CD4-positive, alpha-beta memory T cell (primary cell): ENCODE measurements around the gene ABHD15. TPM values are rescaled to one million over a fixed set of nuclear protein-coding genes. Genes with fewer than 3 reads are reported as not detected.

Source experiments
- CTCF ChIA-PET: fragments of 350-600 bp; sonication (Branson Sonifier 250); formaldehyde crosslinking; loops from one replicate; lab custom pipeline; 2021; ENCODE audit warnings: inconsistent platforms; ENCODE audit not compliant: partially characterized antibody; lab: Charles Lee
- POLR2A ChIA-PET: fragments of 350-600 bp; sonication (Branson Sonifier 250); formaldehyde crosslinking; loops from one replicate; lab custom pipeline; 2021; ENCODE audit not compliant: partially characterized antibody; lab: Charles Lee
- DNase-seq, 5 donors: peaks; one replicate each; pipeline versions ENCODE4 v3.0.0 to v3.0.0-alpha.2; 2020 to 2022; ENCODE audit warnings: mixed read lengths in 1 of 5
- H3K27ac ChIP-seq: one replicate; pipeline ENCODE4 v1.7.0; 2013; ENCODE audit warnings: low read depth, low read length
- H3K27me3 ChIP-seq: 2 replicates; pipeline ENCODE4 v1.7.0; 2013; ENCODE audit warnings: mild to moderate bottlenecking, low read length, moderate library complexity; ENCODE audit not compliant: insufficient read depth
- H3K36me3 ChIP-seq: 2 replicates; pipeline ENCODE4 v1.7.0; 2013; ENCODE audit warnings: mild to moderate bottlenecking, low read length, moderate library complexity; ENCODE audit not compliant: insufficient read depth
- H3K4me1 ChIP-seq: 2 replicates; pipeline ENCODE4 v1.7.0; 2013; ENCODE audit warnings: mild to moderate bottlenecking, low read length, moderate library complexity; ENCODE audit not compliant: insufficient read depth
- H3K4me3 ChIP-seq, 2 donors: one replicate each; pipeline ENCODE4 v1.7.0; 2013; ENCODE audit warnings: low read length in 2 of 2, mild to moderate bottlenecking in 1 of 2
- H3K9me3 ChIP-seq, 2 donors: one replicate each; pipeline ENCODE4 v1.7.0; 2013; ENCODE audit warnings: low read length in 2 of 2, control low read depth in 1 of 2; ENCODE audit not compliant: control insufficient read depth in 1 of 2
- H3K27ac Mint-ChIP-seq, 7 donors: one replicate each; pipeline ENCODE4 v1.8.0; 2020 to 2021; ENCODE audit warnings: mixed read lengths in 7 of 7, mild to moderate bottlenecking in 6 of 7, inconsistent platforms in 3 of 7, moderate library complexity in 3 of 7
- H3K27me3 Mint-ChIP-seq, 2 donors: one replicate each; pipeline ENCODE4 v1.8.0; 2020 to 2021; ENCODE audit warnings: mixed read lengths in 2 of 2
- H3K36me3 Mint-ChIP-seq, 2 donors: one replicate each; pipeline ENCODE4 v1.8.0; 2020 to 2021; ENCODE audit warnings: mixed read lengths in 2 of 2, inconsistent platforms in 1 of 2, mild to moderate bottlenecking in 1 of 2
- H3K4me1 Mint-ChIP-seq, 4 donors: one replicate each; pipeline ENCODE4 v1.8.0; 2020 to 2021; ENCODE audit warnings: mixed read lengths in 4 of 4, mild to moderate bottlenecking in 1 of 4
- H3K4me3 Mint-ChIP-seq, 8 donors: one replicate each; pipeline ENCODE4 v1.8.0; 2020 to 2021; ENCODE audit warnings: mixed read lengths in 8 of 8, mild to moderate bottlenecking in 7 of 8, moderate library complexity in 6 of 8, inconsistent platforms in 3 of 8
- H3K9me3 Mint-ChIP-seq, 8 donors: one replicate each; pipeline ENCODE4 v1.8.0; 2020 to 2021; ENCODE audit warnings: mixed read lengths in 8 of 8, mild to moderate bottlenecking in 5 of 8, inconsistent platforms in 3 of 8, moderate library complexity in 1 of 8
- intact Hi-C: fragments of 100-400 bp; cut with micrococcal nuclease; formaldehyde crosslinking; loops from one replicate; pipeline ENCODE4 v1.15.1; 2023
- polyA plus RNA-seq, 2 donors: library from polyadenylated mRNA; unstranded; fragments of 300-500 nt; fragmentation: Illumina TruSeq; gene quantifications; one replicate each; pipeline ENCODE4 v1.2.3, GENCODE V29; 2021
- total RNA-seq, 2 experiments: library from RNA; stranded (reverse); gene quantifications; one replicate each; pipeline ENCODE4 v1.2.3, GENCODE V29; 2021

ABHD15 gene
- total and polyA plus RNA-seq, 4 experiments from 2014 or later: 8.2 to 18.8 (median 15.8) TPM

GRCh38 chr17:29573558-29573869, 6.7 kb upstream of the ABHD15 start:
- Mint-ChIP-seq H3K36me3 (peaks cover 0 to 34% of the 10 kb centered on the region in 2 donors), H3K4me3 (no peak overlapping the region), H3K27me3 (no peaks in the 10 kb centered on the region), H3K27ac (peak overlapping the region in 2 of 7 donors; percentile 41 to 61), H3K4me1 (peaks cover 10 to 22% (median 14%) of the 10 kb centered on the region in 4 donors), H3K9me3 (no peaks in the 10 kb centered on the region)
- no peak for DNase-seq
- Histone ChIP-seq H3K4me3 (no peak overlapping the region), H3K27me3 (no peaks in the 10 kb centered on the region), H3K4me1 (peaks cover 9% of the 10 kb centered on the region), H3K27ac (no peak overlapping the region), H3K9me3 (no peaks in the 10 kb centered on the region), H3K36me3 (peaks cover 32% of the 10 kb centered on the region)
- ChIA-PET CTCF (interaction anchor here (1.2 to 28.5 kb wide), 8 partner anchors 10 to 203 kb away, joined by 3 to 523 read pairs (median 8); partner anchors contain the start of gene CORO6), POLR2A (interaction anchor here (1.4 to 10.2 kb wide), 5 partner anchors 11 to 204 kb away, joined by 4 to 119 read pairs (median 13); partner anchors contain the start of gene GIT1)
- intact Hi-C loops: loop anchor here (10.0 kb wide), 1 partner anchor 199 kb away; no protein-coding TSS in a partner anchor

GRCh38 chr17:29572691-29573557, 6.1 kb upstream of the ABHD15 start:
- POLR2A ChIA-PET: interaction anchor here (0.5 to 10.2 kb wide), 8 partner anchors 10 to 219 kb away, joined by 3 to 119 read pairs (median 9); partner anchors contain the start of gene GIT1
- Histone ChIP-seq H3K4me1 (peaks cover 9% of the 10 kb centered on the region), H3K4me3 (no peak overlapping the region), H3K27ac (no peak overlapping the region), H3K36me3 (peaks cover 26% of the 10 kb centered on the region), H3K9me3 (no peaks in the 10 kb centered on the region), H3K27me3 (no peaks in the 10 kb centered on the region)
- H3K4me1 Mint-ChIP-seq: peaks cover 10 to 28% (median 16%) of the 10 kb centered on the region in 4 donors
- H3K36me3 Mint-ChIP-seq: peaks cover 0 to 34% of the 10 kb centered on the region in 2 donors
- CTCF ChIA-PET: interaction anchor here (1.2 to 28.5 kb wide), 8 partner anchors 9 to 203 kb away, joined by 3 to 523 read pairs (median 8); partner anchors contain the start of gene CORO6
- no peak overlapping the region for H3K4me3 Mint-ChIP-seq
- H3K27ac Mint-ChIP-seq: peak overlapping the region in 1 of 7 donors; percentile 41
- intact Hi-C loops: loop anchor here (10.0 kb wide), 1 partner anchor 198 kb away; no protein-coding TSS in a partner anchor
- no peaks in the 10 kb centered on the region for H3K27me3 Mint-ChIP-seq
- peak in 3 of 5 donors; percentile 48 to 61 (median 61) for DNase-seq
- H3K9me3 Mint-ChIP-seq: no peaks in the 10 kb centered on the region

GRCh38 chr17:29571883-29572681, 5.2 kb upstream of the ABHD15 start:
- H3K27me3 ChIP-seq: no peaks in the 10 kb centered on the region
- Mint-ChIP-seq H3K36me3 (peaks cover 0 to 31% of the 10 kb centered on the region in 2 donors), H3K9me3 (no peaks in the 10 kb centered on the region), H3K4me1 (peaks cover 10 to 31% (median 16%) of the 10 kb centered on the region in 4 donors), H3K4me3 (peak overlapping the region in 1 of 8 donors; percentile 21), H3K27ac (no peak overlapping the region), H3K27me3 (no peaks in the 10 kb centered on the region)
- no peaks in the 10 kb centered on the region for H3K9me3 ChIP-seq
- peaks cover 9% of the 10 kb centered on the region for H3K4me1 ChIP-seq
- H3K27ac ChIP-seq: no peak overlapping the region
- DNase-seq: no peak
- H3K4me3 ChIP-seq: no peak overlapping the region
- ChIA-PET CTCF (interaction anchor here (0.8 to 28.5 kb wide), 11 partner anchors 8 to 202 kb away, joined by 3 to 523 read pairs (median 10); partner anchors contain the start of genes ANKRD13B and CORO6), POLR2A (interaction anchor here (0.5 to 10.2 kb wide), 7 partner anchors 9 to 219 kb away, joined by 3 to 119 read pairs (median 10); partner anchors contain the start of gene GIT1)
- intact Hi-C loops: loop anchor here (10.0 kb wide), 1 partner anchor 197 kb away; no protein-coding TSS in a partner anchor
- H3K36me3 ChIP-seq: peaks cover 22% of the 10 kb centered on the region

GRCh38 chr17:29571486-29571882, 4.6 kb upstream of the ABHD15 start:
- Histone ChIP-seq H3K36me3 (peaks cover 21% of the 10 kb centered on the region), H3K4me3 (no peak overlapping the region), H3K27me3 (no peaks in the 10 kb centered on the region), H3K9me3 (no peaks in the 10 kb centered on the region), H3K27ac (no peak overlapping the region), H3K4me1 (peaks cover 9% of the 10 kb centered on the region)
- ChIA-PET POLR2A (interaction anchor here (1.1 to 10.2 kb wide), 4 partner anchors 8 to 202 kb away, joined by 8 to 119 read pairs (median 64); partner anchors contain the start of gene GIT1), CTCF (interaction anchor here (0.8 to 28.5 kb wide), 8 partner anchors 8 to 360 kb away, joined by 3 to 523 read pairs (median 16); partner anchors contain the start of genes ANKRD13B and CORO6)
- Mint-ChIP-seq H3K9me3 (no peaks in the 10 kb centered on the region), H3K27ac (peak overlapping the region in 1 of 7 donors; percentile 22), H3K4me1 (peaks cover 10 to 31% (median 16%) of the 10 kb centered on the region in 4 donors), H3K36me3 (peaks cover 0 to 30% of the 10 kb centered on the region in 2 donors), H3K4me3 (peak overlapping the region in 1 of 8 donors; percentile 52), H3K27me3 (no peaks in the 10 kb centered on the region)
- intact Hi-C loops: loop anchor here (10.0 kb wide), 1 partner anchor 197 kb away; no protein-coding TSS in a partner anchor
- no peak for DNase-seq

- H3K4me3 ChIP-seq: no peak overlapping the region
- Mint-ChIP-seq H3K9me3 (no peaks in the 10 kb centered on the region), H3K27ac (peak overlapping the region in 5 of 7 donors; percentile 10 to 77 (median 56)), H3K4me3 (peak overlapping the region in 7 of 8 donors; percentile 35 to 74 (median 60)), H3K27me3 (no peaks in the 10 kb centered on the region), H3K4me1 (peaks cover 16 to 38% (median 21%) of the 10 kb centered on the region in 4 donors), H3K36me3 (peaks cover 0 to 28% of the 10 kb centered on the region in 2 donors)
- POLR2A ChIA-PET: interaction anchor here (5.2 to 10.2 kb wide), 3 partner anchors 14 to 46 kb away, joined by 68 to 119 read pairs (median 115); partner anchors contain the start of genes ANKRD13B and GIT1
- H3K27ac ChIP-seq: no peak overlapping the region
- no peaks in the 10 kb centered on the region for H3K9me3 ChIP-seq
- H3K27me3 ChIP-seq: no peaks in the 10 kb centered on the region
- no peak for DNase-seq
- CTCF ChIA-PET: interaction anchor here (0.8 to 28.5 kb wide), 7 partner anchors 9 to 361 kb away, joined by 3 to 523 read pairs (median 8); partner anchors contain the start of genes ANKRD13B and CORO6
- peaks cover 14% of the 10 kb centered on the region for H3K4me1 ChIP-seq
- intact Hi-C loops: loop anchor here (10.0 kb wide), 1 partner anchor 196 kb away; no protein-coding TSS in a partner anchor
- H3K36me3 ChIP-seq: peaks cover 12% of the 10 kb centered on the region
Observed at GRCh38 chr17:29570521-29570920, 3.7 kb upstream of the ABHD15 start.
